Nephron progenitor cell (in vitro differentiated cells): ENCODE data around the gene SPATA19.

Experiments
- DNase-seq: peaks from one replicate; pipeline ENCODE4 v3.0.0; 2021
- H3K27ac Mint-ChIP-seq: 2 replicates; pipeline ENCODE4 v1.8.0; 2021; ENCODE audit warnings: mild to moderate bottlenecking, moderate library complexity, mixed read lengths
- H3K27me3 Mint-ChIP-seq: 2 replicates; pipeline ENCODE4 v1.8.0; 2021; ENCODE audit warnings: mild to moderate bottlenecking, low read depth, mixed read lengths; ENCODE audit not compliant: poor library complexity
- H3K36me3 Mint-ChIP-seq: 2 replicates; pipeline ENCODE4 v1.8.0; 2021; ENCODE audit warnings: low read depth, mixed read lengths
- H3K4me1 Mint-ChIP-seq: 2 replicates; pipeline ENCODE4 v1.8.0; 2021; ENCODE audit warnings: mixed read lengths
- H3K4me3 Mint-ChIP-seq: 2 replicates; pipeline ENCODE4 v1.8.0; 2021; ENCODE audit warnings: mild to moderate bottlenecking, moderate library complexity, mixed read lengths
- H3K9me3 Mint-ChIP-seq: 2 replicates; pipeline ENCODE4 v1.8.0; 2021; ENCODE audit warnings: mild to moderate bottlenecking, moderate library complexity, mixed read lengths
- TF ChIP-seq, protein P1 (sequence below): fragments of 200-600 bp; sonication (generic); IDR thresholded peaks from 2 replicates; pipeline ENCODE4 v1.5.0; 2021; ENCODE audit warnings: antibody characterized with exemption

Gene SPATA19

DNA sequence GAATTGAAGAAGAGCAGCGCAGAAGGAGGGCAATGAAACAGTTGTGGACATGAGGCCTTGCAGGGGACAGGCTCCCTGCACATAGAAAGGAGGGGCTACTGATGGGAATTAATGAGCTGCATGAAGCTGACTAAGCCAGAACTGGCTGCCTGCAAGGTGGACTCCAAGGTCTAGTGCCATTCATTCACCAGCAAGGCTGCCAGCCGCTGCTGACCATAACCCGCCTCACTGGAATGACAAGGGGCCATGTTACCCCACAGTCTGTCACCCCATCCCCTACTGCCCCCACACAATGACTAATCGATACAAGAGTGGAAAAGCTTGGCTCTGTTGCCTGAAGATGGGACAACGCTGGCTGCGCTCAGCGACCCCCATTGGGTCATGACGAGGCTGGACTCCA lies 44.6 kb downstream of the SPATA19 start:
- H3K9me3 Mint-ChIP-seq = peaks cover 9% of the 10 kb centered on the region
- TF ChIP-seq, protein P1, sequence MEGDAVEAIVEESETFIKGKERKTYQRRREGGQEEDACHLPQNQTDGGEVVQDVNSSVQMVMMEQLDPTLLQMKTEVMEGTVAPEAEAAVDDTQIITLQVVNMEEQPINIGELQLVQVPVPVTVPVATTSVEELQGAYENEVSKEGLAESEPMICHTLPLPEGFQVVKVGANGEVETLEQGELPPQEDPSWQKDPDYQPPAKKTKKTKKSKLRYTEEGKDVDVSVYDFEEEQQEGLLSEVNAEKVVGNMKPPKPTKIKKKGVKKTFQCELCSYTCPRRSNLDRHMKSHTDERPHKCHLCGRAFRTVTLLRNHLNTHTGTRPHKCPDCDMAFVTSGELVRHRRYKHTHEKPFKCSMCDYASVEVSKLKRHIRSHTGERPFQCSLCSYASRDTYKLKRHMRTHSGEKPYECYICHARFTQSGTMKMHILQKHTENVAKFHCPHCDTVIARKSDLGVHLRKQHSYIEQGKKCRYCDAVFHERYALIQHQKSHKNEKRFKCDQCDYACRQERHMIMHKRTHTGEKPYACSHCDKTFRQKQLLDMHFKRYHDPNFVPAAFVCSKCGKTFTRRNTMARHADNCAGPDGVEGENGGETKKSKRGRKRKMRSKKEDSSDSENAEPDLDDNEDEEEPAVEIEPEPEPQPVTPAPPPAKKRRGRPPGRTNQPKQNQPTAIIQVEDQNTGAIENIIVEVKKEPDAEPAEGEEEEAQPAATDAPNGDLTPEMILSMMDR = no peak
- H3K36me3 Mint-ChIP-seq = no peaks in the 10 kb centered on the region
- no peak for DNase-seq
- no peak overlapping the region for H3K27ac Mint-ChIP-seq
- no peak overlapping the region for H3K4me3 Mint-ChIP-seq
- H3K27me3 Mint-ChIP-seq = peaks cover 7% of the 10 kb centered on the region
- H3K4me1 Mint-ChIP-seq = no peaks in the 10 kb centered on the region

DNA sequence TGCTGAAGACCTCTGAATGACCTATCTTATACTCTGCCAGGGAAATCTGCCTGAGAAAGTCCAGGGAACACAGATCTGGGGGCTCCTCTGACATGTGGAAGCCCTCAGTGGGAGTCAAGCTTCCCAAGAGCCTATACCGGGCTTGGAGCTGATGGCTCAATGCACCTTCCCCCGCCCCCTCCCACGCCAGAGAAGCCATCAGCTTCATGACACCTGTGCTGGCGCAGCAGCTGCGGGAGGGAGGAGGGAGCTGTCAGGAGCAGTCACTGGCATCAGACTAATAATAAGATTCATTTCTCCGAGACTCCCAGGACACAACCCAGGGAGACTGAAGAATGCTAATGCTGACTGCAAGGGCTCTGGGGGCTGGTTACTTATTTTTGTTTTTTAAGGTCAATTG lies 47.8 kb downstream of the SPATA19 start:
- peaks cover 19% of the 10 kb centered on the region for H3K27me3 Mint-ChIP-seq
- no peak overlapping the region for H3K27ac Mint-ChIP-seq
- TF ChIP-seq, protein P1 = no peak
- H3K4me3 Mint-ChIP-seq = no peak overlapping the region
- H3K4me1 Mint-ChIP-seq = no peaks in the 10 kb centered on the region
- DNase-seq = no peak
- peaks cover 18% of the 10 kb centered on the region for H3K9me3 Mint-ChIP-seq
- no peaks in the 10 kb centered on the region for H3K36me3 Mint-ChIP-seq

DNA sequence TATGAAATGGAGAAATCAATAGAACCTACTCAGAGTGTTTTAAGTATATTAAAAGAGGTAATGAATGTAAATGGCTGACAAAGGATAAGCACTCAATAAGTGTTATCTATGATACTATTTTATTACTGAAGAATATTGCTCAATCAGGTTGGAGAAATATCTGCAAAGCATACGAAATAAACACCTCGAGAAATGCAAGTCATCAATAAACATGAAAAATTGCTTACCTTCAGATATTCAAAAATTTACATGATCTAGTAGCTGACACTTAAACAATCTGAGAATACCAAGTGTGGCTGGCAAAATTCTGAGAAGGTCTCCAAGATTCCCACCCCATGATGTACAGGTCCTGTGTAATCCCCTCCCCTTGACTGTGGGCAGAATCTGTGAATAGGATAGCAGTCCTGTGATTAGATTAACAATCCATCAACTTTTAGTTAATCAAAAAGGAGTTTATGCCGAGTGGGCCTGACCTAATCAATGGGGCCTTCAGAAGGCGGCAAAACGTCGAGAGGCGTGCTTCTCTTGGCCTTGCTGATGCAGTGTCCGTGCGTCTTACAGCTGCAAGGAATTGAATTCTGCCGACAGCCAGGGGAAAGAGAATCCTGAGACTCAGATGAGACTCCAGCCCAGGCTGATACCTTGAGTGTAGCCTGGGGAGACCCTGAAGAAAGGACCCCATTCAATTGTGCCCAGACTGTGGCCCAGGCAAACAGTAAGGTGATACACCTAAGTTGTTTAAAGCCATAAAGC lies 49.1 kb downstream of the SPATA19 start:
- H3K4me3 Mint-ChIP-seq = no peak overlapping the region
- H3K27me3 Mint-ChIP-seq = peaks cover 22% of the 10 kb centered on the region
- no peak for DNase-seq
- H3K27ac Mint-ChIP-seq = no peak overlapping the region
- peaks cover 22% of the 10 kb centered on the region for H3K9me3 Mint-ChIP-seq
- TF ChIP-seq, protein P1 = no peak
- H3K4me1 Mint-ChIP-seq = no peaks in the 10 kb centered on the region
- H3K36me3 Mint-ChIP-seq = no peaks in the 10 kb centered on the region

DNA sequence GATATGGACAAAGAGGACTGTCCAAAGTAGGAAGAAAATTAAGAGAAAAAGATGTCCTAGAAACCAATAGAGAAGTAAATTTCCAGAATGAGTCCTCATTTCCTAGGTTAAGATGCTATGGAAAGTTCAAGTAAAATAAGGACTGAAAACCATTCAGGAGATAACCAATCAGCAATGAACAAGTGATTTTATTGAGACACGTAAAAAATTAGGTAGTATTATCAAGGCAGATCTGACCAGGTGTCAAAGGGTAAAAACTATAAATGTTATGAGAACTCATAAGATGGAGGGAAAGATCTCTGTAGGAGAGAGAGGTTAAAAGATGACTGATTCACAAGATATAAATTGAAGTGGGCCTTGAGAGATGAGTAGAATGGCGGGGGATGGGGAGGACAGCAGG lies 50.2 kb downstream of the SPATA19 start:
- no peak for DNase-seq
- TF ChIP-seq, protein P1 = no peak
- Mint-ChIP-seq H3K27me3 (peaks cover 33% of the 10 kb centered on the region), H3K4me3 (no peak overlapping the region), H3K9me3 (peaks cover 22% of the 10 kb centered on the region), H3K4me1 (no peaks in the 10 kb centered on the region), H3K36me3 (no peaks in the 10 kb centered on the region), H3K27ac (no peak overlapping the region)

DNA sequence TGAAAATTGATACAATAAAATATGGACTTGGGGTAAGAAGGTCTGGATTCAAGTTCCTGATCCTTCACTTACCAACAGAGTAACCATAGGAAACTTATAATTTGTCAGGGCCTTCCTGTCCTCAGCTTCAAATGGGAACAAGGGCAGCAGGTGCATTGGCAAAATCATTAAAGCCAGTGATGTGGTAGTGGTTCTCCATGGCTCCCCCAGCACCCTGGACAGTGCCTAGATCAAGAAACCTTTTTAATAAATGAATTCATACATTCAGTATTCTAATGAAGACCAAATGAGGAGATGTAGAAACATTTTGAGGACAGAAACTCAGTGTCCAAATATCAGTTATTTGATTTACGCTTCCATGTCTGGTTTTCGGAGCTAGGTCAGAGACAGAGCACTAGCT lies 51.1 kb downstream of the SPATA19 start:
- no peak for DNase-seq
- H3K36me3 Mint-ChIP-seq = no peaks in the 10 kb centered on the region
- no peak overlapping the region for H3K27ac Mint-ChIP-seq
- H3K27me3 Mint-ChIP-seq = peaks cover 39% of the 10 kb centered on the region
- H3K9me3 Mint-ChIP-seq = peaks cover 22% of the 10 kb centered on the region
- H3K4me1 Mint-ChIP-seq = no peaks in the 10 kb centered on the region
- TF ChIP-seq, protein P1 = no peak
- no peak overlapping the region for H3K4me3 Mint-ChIP-seq
